Astrocyte of the cerebellum (primary cell): Measurements from ENCODE around the gene CLDN16.

Experiments
- DNase-seq: peaks from one replicate; pipeline ENCODE4 v3.0.0-alpha.2; 2011; ENCODE audit warnings: low read depth
- H3K4me3 ChIP-seq: 2 replicates; pipeline ENCODE4 v1.5.1; 2011; ENCODE audit warnings: mild to moderate bottlenecking, low read depth, low read length, moderate library complexity
- CTCF ChIP-seq: IDR thresholded peaks from 2 replicates; pipeline ENCODE4 v1.5.1; 2012; ENCODE audit warnings: low read length, low read depth, moderate library complexity, mild to moderate bottlenecking; ENCODE audit errors: missing control alignments
- in situ Hi-C: cut with HindIII; loops from 2 replicates; pipeline ENCODE4 v1.10.0; 2017; ENCODE audit warnings: low sequenced_read_pairs

CLDN16 gene

GRCh38 chr3:190361791-190362190 lies 26.2 kb upstream of the CLDN16 start:
- in situ Hi-C loops = no loop called here
- no peak overlapping the region for H3K4me3 ChIP-seq
- TF ChIP-seq CTCF = no peak
- no peak for DNase-seq

- in situ Hi-C loops = no loop called here
- no peak overlapping the region for H3K4me3 ChIP-seq
- TF ChIP-seq CTCF = no peak
- no peak for DNase-seq
Observed at GRCh38 chr3:190362258-190362657, 25.7 kb upstream of the CLDN16 start.

- no peak for TF ChIP-seq CTCF
- DNase-seq = no peak
- in situ Hi-C loops = no loop called here
- no peak overlapping the region for H3K4me3 ChIP-seq
Observed at GRCh38 chr3:190366133-190366532, 21.8 kb upstream of the CLDN16 start.

GRCh38 chr3:190368881-190369280 lies 19.1 kb upstream of the CLDN16 start:
- DNase-seq = no peak
- in situ Hi-C loops = no loop called here
- H3K4me3 ChIP-seq = no peak overlapping the region
- no peak for TF ChIP-seq CTCF

DNA sequence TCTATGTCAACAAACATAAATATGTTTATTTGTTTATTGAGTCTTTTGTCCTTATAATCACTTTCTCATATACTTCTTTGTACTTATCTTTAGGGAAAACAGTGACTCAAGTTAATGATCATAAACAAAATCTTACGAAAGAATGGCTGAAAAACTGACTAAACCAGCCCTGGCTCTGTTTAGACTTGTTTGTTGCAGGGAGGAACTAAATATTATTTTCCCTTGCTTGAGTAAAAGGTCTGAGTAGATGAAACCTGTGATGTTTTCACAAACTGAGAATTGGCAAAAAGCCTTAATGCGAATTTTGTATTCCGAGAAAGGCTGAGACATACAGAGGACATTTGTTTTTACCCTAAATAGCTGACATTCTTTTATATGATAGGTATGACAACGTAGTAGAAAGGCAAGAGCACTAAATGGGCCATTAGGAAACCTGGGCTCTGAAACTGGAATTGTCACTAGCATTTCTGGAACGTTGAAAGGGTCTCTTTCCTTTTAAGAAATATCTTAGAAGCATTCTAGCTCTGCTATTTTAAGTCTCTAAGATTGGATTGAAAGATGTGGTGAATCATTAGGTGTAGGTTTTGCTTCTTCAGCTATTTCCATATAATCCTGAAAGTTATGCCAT lies 18.2 kb upstream of the CLDN16 start:
- DNase-seq = no peak
- no peak for TF ChIP-seq CTCF
- in situ Hi-C loops = no loop called here
- no peak overlapping the region for H3K4me3 ChIP-seq

GRCh38 chr3:190370369-190370768 lies 17.6 kb upstream of the CLDN16 start:
- H3K4me3 ChIP-seq = no peak overlapping the region
- no peak for TF ChIP-seq CTCF
- in situ Hi-C loops = no loop called here
- DNase-seq = no peak
